ENCODE data around the gene TMEM14A.

The TMEM14A gene

GRCh38 chr6:52726741-52727535 is 56.0 kb downstream of the TMEM14A start:
- no peak for TF ChIP-seq ZNF274 (IDR thresholded peaks at IDR 0.05; ENCODE audit: low read depth, low read length)
- H3K4me3 ChIP-seq (ENCODE audit: low read length) = no peak overlapping the region

- no peak overlapping the region for H3K4me3 ChIP-seq (ENCODE audit: low read length)
- TF ChIP-seq ZNF274 (IDR thresholded peaks at IDR 0.05; ENCODE audit: low read depth, low read length) = no peak
Observed at GRCh38 chr6:52727908-52728307, 57.0 kb downstream of the TMEM14A start.

DNA sequence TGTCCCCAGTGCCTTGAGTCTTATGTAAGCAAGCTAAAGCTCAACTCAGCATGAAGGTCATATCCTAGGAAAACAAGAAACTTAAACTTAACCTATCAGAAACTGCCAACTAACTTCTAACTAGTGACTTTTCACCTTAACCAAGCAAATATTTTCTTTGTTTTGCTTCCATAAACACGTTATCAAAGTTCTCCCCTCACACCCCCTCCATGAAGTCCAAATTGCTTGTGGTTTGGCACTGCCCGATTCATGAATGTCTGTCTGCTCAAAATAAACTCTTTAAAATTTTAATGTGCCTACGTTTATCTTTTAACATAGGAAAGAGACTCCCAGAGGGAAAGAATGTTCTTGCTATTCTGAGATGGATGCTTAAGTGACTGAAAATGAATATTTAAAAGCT is 57.5 kb downstream of the TMEM14A start:
- H3K4me3 ChIP-seq (ENCODE audit: low read length) = no peak overlapping the region
- TF ChIP-seq ZNF274 (IDR thresholded peaks at IDR 0.05; ENCODE audit: low read depth, low read length) = no peak

DNA sequence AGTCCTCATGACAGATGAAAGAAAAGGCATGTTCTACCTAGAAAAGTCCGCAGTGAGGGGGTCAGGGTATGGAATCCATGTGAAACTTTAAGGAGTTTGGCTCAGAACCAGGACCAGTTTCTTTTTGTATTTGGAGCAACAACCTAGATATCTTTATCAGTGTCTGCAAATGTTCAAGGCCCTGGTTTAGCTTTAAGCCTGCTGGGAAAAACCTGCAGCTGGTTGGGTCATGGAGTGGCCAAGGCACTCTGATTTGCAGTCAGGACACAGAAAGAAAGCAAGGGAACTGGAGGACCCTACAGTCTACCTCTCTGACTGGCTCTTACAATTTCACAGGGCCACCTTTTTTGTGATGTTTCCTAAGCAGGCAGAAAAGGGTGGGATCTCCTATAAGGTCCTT is 58.7 kb downstream of the TMEM14A start:
- no peak for TF ChIP-seq ZNF274 (IDR thresholded peaks at IDR 0.05; ENCODE audit: low read depth, low read length)
- H3K4me3 ChIP-seq (ENCODE audit: low read length) = no peak overlapping the region

- no peak for TF ChIP-seq ZNF274 (IDR thresholded peaks at IDR 0.05; ENCODE audit: low read depth, low read length)
- no peak overlapping the region for H3K4me3 ChIP-seq (ENCODE audit: low read length)
Observed at GRCh38 chr6:52731719-52732118, 60.8 kb downstream of the TMEM14A start.

- no peak for TF ChIP-seq ZNF274 (IDR thresholded peaks at IDR 0.05; ENCODE audit: low read depth, low read length)
- H3K4me3 ChIP-seq (ENCODE audit: low read length) = no peak overlapping the region
Observed at GRCh38 chr6:52733172-52733571, 62.3 kb downstream of the TMEM14A start.

GRCh38 chr6:52734072-52734471 is 63.2 kb downstream of the TMEM14A start:
- no peak for TF ChIP-seq ZNF274 (IDR thresholded peaks at IDR 0.05; ENCODE audit: low read depth, low read length)
- H3K4me3 ChIP-seq (ENCODE audit: low read length) = no peak overlapping the region

GRCh38 chr6:52735071-52735470 is 64.2 kb downstream of the TMEM14A start:
- no peak overlapping the region for H3K4me3 ChIP-seq (ENCODE audit: low read length)
- no peak for TF ChIP-seq ZNF274 (IDR thresholded peaks at IDR 0.05; ENCODE audit: low read depth, low read length)

DNA sequence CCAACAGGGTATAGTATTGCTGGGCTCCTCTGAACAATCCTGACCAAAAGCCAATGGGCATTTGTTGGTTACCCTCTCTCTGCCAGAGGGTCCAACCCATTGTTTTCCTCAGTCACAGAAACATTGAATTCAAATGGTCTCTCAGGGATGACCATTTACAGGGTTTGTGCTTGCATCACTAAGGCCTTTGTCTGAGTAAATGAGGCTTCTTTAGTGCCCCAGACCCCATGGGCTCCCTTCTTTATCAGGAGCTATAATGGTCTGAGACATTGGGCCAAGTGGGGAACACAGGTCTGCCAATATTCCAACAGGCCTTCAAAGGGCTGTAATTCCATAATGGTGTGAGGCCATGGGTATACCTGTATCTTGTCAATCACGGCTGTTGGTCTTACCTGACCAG is 65.2 kb downstream of the TMEM14A start:
- no peak for TF ChIP-seq ZNF274 (IDR thresholded peaks at IDR 0.05; ENCODE audit: low read depth, low read length)
- H3K4me3 ChIP-seq (ENCODE audit: low read length) = no peak overlapping the region
